WTC11 (cell line): ENCODE results near the gene EID2. TPM values are rescaled to one million over a fixed set of nuclear protein-coding genes. Genes with fewer than 3 reads are reported as not detected.

Experiments used
- ATF1 ChIP-seq: sonication (generic); formaldehyde crosslinking; IDR thresholded peaks from 2 replicates; pipeline ENCODE4 v1.8.1; 2023; ENCODE audit warnings: mild to moderate bottlenecking, moderate library complexity, missing genetic modification reagents
- ATF6 ChIP-seq: sonication (generic); formaldehyde crosslinking; IDR thresholded peaks from 2 replicates; pipeline ENCODE4 v1.8.1; 2023; ENCODE audit warnings: mild to moderate bottlenecking, missing genetic modification reagents
- CDX4 ChIP-seq: fragments of 250-450 bp; sonication (Bioruptor Pico); IDR thresholded peaks from 2 replicates; pipeline ENCODE4 v1.9.0; 2021; ENCODE audit warnings: moderate library complexity, mild to moderate bottlenecking, inconsistent platforms, borderline replicate concordance
- CREM ChIP-seq: sonication (generic); formaldehyde crosslinking; IDR thresholded peaks from 2 replicates; pipeline ENCODE4 v1.8.1; 2022; ENCODE audit warnings: mild to moderate bottlenecking, missing genetic modification reagents, moderate library complexity
- ELF4 ChIP-seq: sonication (generic); formaldehyde crosslinking; IDR thresholded peaks from 2 replicates; pipeline ENCODE4 v1.8.1; 2022; ENCODE audit warnings: low read depth, mild to moderate bottlenecking, moderate library complexity, missing genetic modification reagents
- ESRRA ChIP-seq: sonication (generic); formaldehyde crosslinking; IDR thresholded peaks from 2 replicates; pipeline ENCODE4 v1.8.1; 2022; ENCODE audit warnings: mild to moderate bottlenecking, missing genetic modification reagents, borderline replicate concordance
- FOXJ3 ChIP-seq: sonication (generic); formaldehyde crosslinking; IDR thresholded peaks from 2 replicates; pipeline ENCODE4 v1.9.0; 2021; ENCODE audit warnings: missing genetic modification reagents, mild to moderate bottlenecking, borderline replicate concordance
- FOXP4 ChIP-seq: sonication (generic); formaldehyde crosslinking; IDR thresholded peaks from 2 replicates; pipeline ENCODE4 v1.8.0; 2022; ENCODE audit warnings: mild to moderate bottlenecking, missing genetic modification reagents
- GABPB1 ChIP-seq: sonication (generic); formaldehyde crosslinking; IDR thresholded peaks from 2 replicates; pipeline ENCODE4 v1.8.1; 2023; ENCODE audit warnings: mild to moderate bottlenecking, missing genetic modification reagents
- HMGXB4 ChIP-seq: sonication (generic); formaldehyde crosslinking; IDR thresholded peaks from 2 replicates; pipeline ENCODE4 v1.8.1; 2023; ENCODE audit warnings: mild to moderate bottlenecking, moderate library complexity, missing genetic modification reagents
- IRF1 ChIP-seq: sonication (generic); formaldehyde crosslinking; IDR thresholded peaks from 2 replicates; pipeline ENCODE4 v1.8.0; 2023; ENCODE audit warnings: missing genetic modification reagents
- JUN ChIP-seq: sonication (generic); formaldehyde crosslinking; IDR thresholded peaks from 2 replicates; pipeline ENCODE4 v1.8.0; 2023; ENCODE audit warnings: mild to moderate bottlenecking, missing genetic modification reagents
- NFATC4 ChIP-seq: fragments of 250-450 bp; sonication (Bioruptor Pico); IDR thresholded peaks from 2 replicates; pipeline ENCODE4 v1.9.0; 2021; ENCODE audit warnings: mild to moderate bottlenecking
- PRDM15 ChIP-seq: sonication (generic); formaldehyde crosslinking; IDR thresholded peaks from 2 replicates; pipeline ENCODE4 v1.8.0; 2022; ENCODE audit warnings: missing genetic modification reagents
- PREB ChIP-seq: sonication (generic); formaldehyde crosslinking; IDR thresholded peaks from 2 replicates; pipeline ENCODE4 v1.8.1; 2022; ENCODE audit warnings: mild to moderate bottlenecking, missing genetic modification reagents, moderate library complexity, borderline replicate concordance
- RORB ChIP-seq: fragments of 250-450 bp; sonication (Bioruptor Pico); IDR thresholded peaks from 2 replicates; pipeline ENCODE4 v1.9.0; 2021; ENCODE audit warnings: mild to moderate bottlenecking
- STAT6 ChIP-seq: sonication (generic); formaldehyde crosslinking; conservative IDR thresholded peaks from 2 replicates; pipeline ENCODE4 v1.8.1; 2023; ENCODE audit warnings: mild to moderate bottlenecking, low read depth, missing genetic modification reagents, moderate library complexity
- ZNF121 ChIP-seq: sonication (generic); formaldehyde crosslinking; IDR thresholded peaks from 2 replicates; pipeline ENCODE4 v1.8.0; 2023; ENCODE audit warnings: missing genetic modification reagents
- ZNF423 ChIP-seq: fragments of 250-450 bp; sonication (Bioruptor Pico); IDR thresholded peaks from 2 replicates; pipeline ENCODE4 v2.1.2; 2022; ENCODE audit warnings: mild to moderate bottlenecking, moderate library complexity
- ZNF512 ChIP-seq: sonication (generic); formaldehyde crosslinking; IDR thresholded peaks from 2 replicates; pipeline ENCODE4 v1.8.1; 2022; ENCODE audit warnings: missing genetic modification reagents, borderline replicate concordance
- ZNF671 ChIP-seq: fragments of 250-450 bp; sonication (Bioruptor Pico); IDR thresholded peaks from 2 replicates; pipeline ENCODE4 v1.8.0; 2021; ENCODE audit warnings: mild to moderate bottlenecking
- total RNA-seq: library from RNA; stranded (reverse); gene quantifications from 3 replicates; pipeline ENCODE4 v1.2.3, GENCODE V29; 2021

Gene EID2
- total RNA-seq, 1 experiment from 2014 or later: 21.5 TPM

GRCh38 chr19:39539518-39540332 lies at the start of gene EID2 (continued):
- no peak for TF ChIP-seq ELF4 (CRISPR knock-in tag)
- no peak for TF ChIP-seq ATF6 (CRISPR knock-in tag)
- peak; percentile 77; the same call in 1 of the 2 replicates for TF ChIP-seq CREM (CRISPR knock-in tag)
- no peak for TF ChIP-seq CDX4 (CRISPR knock-in tag)
- no peak for TF ChIP-seq ESRRA
- TF ChIP-seq ATF1 (CRISPR knock-in tag): no peak
- TF ChIP-seq ZNF423 (CRISPR knock-in tag): no peak
- no peak for TF ChIP-seq ZNF671 (CRISPR knock-in tag)
- TF ChIP-seq FOXP4: no peak; the same call in 1 of the 2 replicates
- TF ChIP-seq ZNF512 (CRISPR knock-in tag): no peak
- TF ChIP-seq FOXJ3 (CRISPR knock-in tag): no peak
- peak; percentile 9; the same call in 1 of the 2 replicates for TF ChIP-seq ZNF121 (CRISPR knock-in tag)
- TF ChIP-seq HMGXB4 (CRISPR knock-in tag): peak; percentile 87; the same call in 1 of the 2 replicates
- TF ChIP-seq IRF1 (CRISPR knock-in tag): no peak
- no peak for TF ChIP-seq STAT6 (CRISPR knock-in tag)
- no peak for TF ChIP-seq JUN
- TF ChIP-seq PREB (CRISPR knock-in tag): no peak
- TF ChIP-seq PRDM15 (CRISPR knock-in tag): no peak
- TF ChIP-seq NFATC4: no peak
- no peak for TF ChIP-seq RORB (CRISPR knock-in tag)
- 0 out of 2 replicates have a peak, but pooled peaks have one; percentile 25 for TF ChIP-seq GABPB1
